Measurements from ENCODE around the gene ASPSCR1. TPM values are rescaled to one million over a fixed set of nuclear protein-coding genes. Genes with fewer than 3 reads are reported as not detected.

ASPSCR1 gene
- total and polyA plus RNA-seq, 2 of the 13 experiments (the other 11 are each of a cell fraction or from before 2014, with no cell fraction given): 274 to 314 TPM

- TF ChIP-seq ZNF414 (CRISPR knock-in tag; IDR thresholded peaks at IDR 0.05): peak; percentile 98
- no peak for TF ChIP-seq PRPF4 (IDR thresholded peaks at IDR 0.05; ENCODE audit: low read depth, low read length, poor library complexity, severe bottlenecking)
- no peak; the same call in none of the 2 replicates for TF ChIP-seq IRF9 (CRISPR knock-in tag; IDR thresholded peaks at IDR 0.05; ENCODE audit: borderline replicate concordance)
- TF ChIP-seq ZBTB7A (CRISPR knock-in tag; IDR thresholded peaks at IDR 0.05): peak; percentile 98
- TF ChIP-seq ZNF17 (CRISPR knock-in tag; IDR thresholded peaks at IDR 0.05): no peak
- peak; percentile 97 for TF ChIP-seq SKIL (CRISPR knock-in tag; IDR thresholded peaks at IDR 0.05; ENCODE audit: borderline replicate concordance)
- TF ChIP-seq ARID4A (CRISPR knock-in tag; IDR thresholded peaks at IDR 0.05; ENCODE audit: borderline replicate concordance): peak; percentile 87; the same call in 1 of the 2 replicates
- peak; percentile 78 for TF ChIP-seq POGZ (CRISPR knock-in tag; IDR thresholded peaks at IDR 0.05)
- TF ChIP-seq SNAI1 (CRISPR knock-in tag; IDR thresholded peaks at IDR 0.05; ENCODE audit: borderline replicate concordance): 0 out of 2 replicates have a peak, but pooled peaks have one; percentile 52
- TF ChIP-seq ZNF564 (CRISPR knock-in tag; IDR thresholded peaks at IDR 0.05): peak; percentile 83
- TF ChIP-seq HIC2 (CRISPR knock-in tag; IDR thresholded peaks at IDR 0.05; ENCODE audit: low read depth): peak; percentile 100
- no peak for TF ChIP-seq TBL1XR1 (IDR thresholded peaks at IDR 0.05; ENCODE audit: borderline replicate concordance, low read length, partially characterized antibody)
- TF ChIP-seq ZNF781 (CRISPR knock-in tag; IDR thresholded peaks at IDR 0.05; ENCODE audit: borderline replicate concordance, not compliant biosample characterization): no peak
- 0 out of 2 replicates have a peak, but pooled peaks have one; percentile 86 for TF ChIP-seq U2AF2 (IDR thresholded peaks at IDR 0.05; ENCODE audit: low read depth, low read length)
- no peak for TF ChIP-seq HNRNPLL (IDR thresholded peaks at IDR 0.05; ENCODE audit: low read depth, low read length, poor library complexity, severe bottlenecking)
- TF ChIP-seq MTERF4 (CRISPR knock-in tag; IDR thresholded peaks at IDR 0.05): no peak
Observed at GRCh38 chr17:82000803-82001570, 23.6 kb downstream of the ASPSCR1 start (continued).
